ENCODE measurements around the gene JOSD2.

Gene JOSD2

GRCh38 chr19:50461066-50461875 is 49.7 kb downstream of the JOSD2 start:
- in situ Hi-C loops (cut with HindIII; ENCODE audit: low sequenced_read_pairs) = no loop called here
- peak; percentile 48 for DNase-seq (ENCODE audit: low read depth)
- H3K4me3 ChIP-seq (ENCODE audit: low read depth, low read length) = no peak overlapping the region
- TF ChIP-seq CTCF (IDR thresholded peaks at IDR 0.05; ENCODE audit: low read depth, low read length, missing control alignments) = peak; percentile 89

GRCh38 chr19:50460161-50460765 is 50.7 kb downstream of the JOSD2 start:
- DNase-seq (ENCODE audit: low read depth) = no peak
- peak; percentile 7 for TF ChIP-seq CTCF (IDR thresholded peaks at IDR 0.05; ENCODE audit: low read depth, low read length, missing control alignments)
- in situ Hi-C loops (cut with HindIII; ENCODE audit: low sequenced_read_pairs) = no loop called here
- no peak overlapping the region for H3K4me3 ChIP-seq (ENCODE audit: low read depth, low read length)

- in situ Hi-C loops (cut with HindIII; ENCODE audit: low sequenced_read_pairs) = no loop called here
- DNase-seq (ENCODE audit: low read depth) = no peak
- TF ChIP-seq CTCF (IDR thresholded peaks at IDR 0.05; ENCODE audit: low read depth, low read length, missing control alignments) = no peak
- no peak overlapping the region for H3K4me3 ChIP-seq (ENCODE audit: low read depth, low read length)
These were observed 51.4 kb downstream of the JOSD2 start for GRCh38 chr19:50459638-50460037.

- no peak overlapping the region for H3K4me3 ChIP-seq (ENCODE audit: low read depth, low read length)
- in situ Hi-C loops (cut with HindIII; ENCODE audit: low sequenced_read_pairs) = no loop called here
- TF ChIP-seq CTCF (IDR thresholded peaks at IDR 0.05; ENCODE audit: low read depth, low read length, missing control alignments) = no peak
- no peak for DNase-seq (ENCODE audit: low read depth)
These were observed 51.9 kb downstream of the JOSD2 start for GRCh38 chr19:50459067-50459456.

- in situ Hi-C loops (cut with HindIII; ENCODE audit: low sequenced_read_pairs) = no loop called here
- H3K4me3 ChIP-seq (ENCODE audit: low read depth, low read length) = no peak overlapping the region
- DNase-seq (ENCODE audit: low read depth) = no peak
- no peak for TF ChIP-seq CTCF (IDR thresholded peaks at IDR 0.05; ENCODE audit: low read depth, low read length, missing control alignments)
These were observed 52.5 kb downstream of the JOSD2 start for GRCh38 chr19:50458396-50459066.

GRCh38 chr19:50457300-50457699 is 53.7 kb downstream of the JOSD2 start:
- no peak overlapping the region for H3K4me3 ChIP-seq (ENCODE audit: low read depth, low read length)
- no peak for DNase-seq (ENCODE audit: low read depth)
- in situ Hi-C loops (cut with HindIII; ENCODE audit: low sequenced_read_pairs) = no loop called here
- no peak for TF ChIP-seq CTCF (IDR thresholded peaks at IDR 0.05; ENCODE audit: low read depth, low read length, missing control alignments)

Data from astrocyte of the cerebellum (primary cell).